GM21737 (cell line): ENCODE measurements around the gene FHAD1.
"Not testable (repeated sequence)": the region's sequence is repeated elsewhere in the genome, so short reads cannot be mapped to it uniquely, and the experiment has no call there.

Experiments
- ATAC-seq: cut with Tn5 transposase; IDR thresholded peaks from one replicate; pipeline ENCODE4 v1.9.1; 2021; ENCODE audit warnings: mild to moderate bottlenecking, moderate library complexity; ENCODE audit not compliant: unreplicated experiment

The FHAD1 gene

DNA sequence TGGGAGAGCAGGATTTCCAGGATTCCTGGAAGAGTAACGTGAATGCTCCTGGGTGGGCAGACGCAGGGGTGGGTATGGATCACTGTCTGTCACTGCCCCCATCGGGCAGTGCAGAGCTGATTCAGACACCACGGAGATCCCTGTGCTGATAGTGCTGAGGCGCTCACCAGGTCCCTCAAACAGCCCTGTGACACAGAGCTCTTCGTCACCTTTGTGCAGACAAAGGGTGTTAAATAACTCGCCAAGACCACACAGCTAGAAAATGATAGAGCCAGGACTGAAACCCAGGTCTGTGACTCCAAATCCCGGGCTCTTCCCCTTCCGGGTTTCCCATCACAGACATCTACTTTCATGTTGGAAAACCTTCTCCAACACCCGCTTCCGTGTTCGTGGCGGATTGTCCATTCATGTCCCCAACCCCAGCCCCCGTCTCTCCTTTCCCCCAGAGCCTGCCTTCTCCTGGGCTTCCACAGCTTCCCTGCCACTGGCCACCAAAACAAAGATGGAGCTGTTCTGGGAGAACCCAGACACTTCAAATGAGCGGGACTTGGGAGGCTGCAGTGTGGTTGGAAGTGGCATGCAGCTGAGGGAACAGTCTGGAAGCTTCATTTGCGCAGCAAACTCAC is 165.3 kb downstream of the FHAD1 start:
- ATAC-seq = no peak

GRCh38 chr1:15412843-15413242 is 165.8 kb downstream of the FHAD1 start:
- no peak for ATAC-seq

DNA sequence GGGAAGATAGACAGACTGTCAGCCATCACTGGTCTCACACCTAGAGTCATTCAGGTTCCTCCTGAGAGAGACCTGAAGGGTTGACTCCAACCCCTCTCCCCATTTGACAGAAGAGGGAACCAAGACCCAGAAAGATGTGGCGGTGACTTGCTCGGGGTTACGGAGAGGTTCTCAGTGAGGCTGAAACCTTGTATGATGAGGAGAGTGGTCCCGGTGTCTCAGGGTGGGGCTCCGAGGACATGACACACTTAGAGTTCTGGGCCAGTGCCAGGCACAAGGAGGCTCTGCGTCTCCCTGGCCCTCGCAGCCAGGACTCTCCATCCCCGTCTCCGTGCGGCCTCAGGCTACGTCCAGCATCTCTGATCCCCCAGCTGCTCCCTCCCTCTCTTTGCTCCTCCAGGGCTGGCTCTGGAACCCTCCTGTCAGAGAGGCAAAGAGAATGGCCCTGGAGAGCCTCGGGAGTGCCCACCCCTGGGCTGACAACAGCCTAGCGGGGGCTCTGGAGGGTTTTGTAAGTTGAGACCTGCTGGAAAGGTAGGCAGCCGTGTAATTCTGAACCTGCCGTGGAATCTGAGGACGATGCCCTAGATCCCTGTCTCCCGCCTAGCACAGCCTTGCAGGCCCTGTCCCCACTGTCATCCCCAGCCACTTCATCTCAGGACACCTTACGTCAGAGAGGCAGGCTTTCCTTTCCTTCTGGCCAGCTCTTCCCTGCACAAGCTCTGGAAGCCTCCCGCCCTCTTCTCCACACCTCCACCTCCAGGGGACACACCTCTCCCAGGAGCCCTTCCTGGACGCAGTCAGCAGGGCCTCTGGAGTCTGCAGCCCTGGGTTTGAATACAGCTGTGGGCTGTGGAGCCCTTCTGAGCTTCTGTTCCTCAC is 166.8 kb downstream of the FHAD1 start:
- ATAC-seq = no peak

DNA sequence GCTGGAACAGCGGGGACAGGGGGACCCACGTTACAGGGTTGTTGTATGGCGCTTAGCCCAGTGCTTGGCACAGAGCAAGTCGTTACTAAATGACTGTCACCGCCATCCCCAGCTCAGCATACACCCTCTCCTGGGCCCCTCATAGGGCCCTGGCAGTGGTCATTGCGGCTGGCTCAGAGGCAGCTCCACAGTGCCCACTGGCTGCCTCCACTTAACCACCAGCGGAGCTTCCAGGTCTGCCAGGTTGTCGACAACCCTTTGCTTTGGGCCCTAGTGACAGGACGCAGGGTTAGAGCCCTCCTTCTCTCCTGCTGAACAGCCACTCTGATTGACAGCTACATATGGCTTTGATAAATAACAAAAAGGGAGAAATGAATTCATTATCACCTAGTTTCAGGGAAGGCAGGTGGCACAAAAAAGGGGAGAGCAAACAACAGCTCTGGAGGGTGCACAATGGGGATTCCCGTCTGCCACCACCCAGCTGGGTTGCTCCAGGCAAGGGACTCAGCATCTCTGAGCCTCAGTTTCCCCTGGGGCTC is 167.5 kb downstream of the FHAD1 start:
- ATAC-seq = no peak

DNA sequence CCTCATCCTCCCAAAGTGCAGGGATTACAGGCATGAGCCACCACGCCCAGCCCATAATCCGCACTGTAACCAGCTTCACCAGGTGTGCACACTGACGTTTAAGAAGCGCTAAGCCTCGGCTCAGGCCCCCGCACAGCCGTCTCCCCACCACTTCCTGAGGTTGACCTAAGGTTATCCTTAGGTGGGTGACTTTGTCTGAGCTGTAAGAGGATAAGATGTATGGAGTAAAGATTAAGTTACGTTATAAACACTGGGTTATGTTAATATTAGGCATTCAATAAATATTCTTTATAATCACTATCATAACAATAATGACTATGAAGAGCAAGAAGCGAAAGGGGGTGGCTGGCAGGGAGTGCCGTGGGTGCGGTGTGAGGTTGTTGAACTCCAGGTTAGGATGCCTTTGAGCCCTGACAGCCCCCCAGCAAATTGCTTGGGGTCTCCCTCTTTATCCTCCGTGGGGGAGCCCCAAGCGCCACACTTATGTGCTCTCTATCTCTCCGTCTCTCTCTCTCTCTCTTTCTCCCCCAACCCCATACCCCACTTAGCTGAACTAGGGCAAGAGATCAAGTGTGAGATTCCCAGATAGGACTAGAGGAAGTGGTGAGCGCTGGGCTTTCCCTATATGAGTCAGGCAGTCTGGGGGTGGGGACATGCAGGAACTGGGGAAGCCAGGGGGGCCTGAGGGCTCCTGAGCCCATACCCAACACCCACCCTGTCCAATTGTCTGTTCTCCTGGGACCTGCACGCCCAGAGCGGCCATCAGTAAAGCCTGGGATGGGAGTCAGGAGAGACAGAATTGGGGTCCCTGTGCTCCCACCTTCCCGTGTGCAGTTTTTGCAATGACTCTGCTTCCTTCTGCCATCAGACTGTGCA is 170.3 kb downstream of the FHAD1 start:
- peak; percentile 34 for ATAC-seq

GRCh38 chr1:15418806-15419515 is 171.9 kb downstream of the FHAD1 start:
- ATAC-seq = no peak

GRCh38 chr1:15420853-15421465 is 173.9 kb downstream of the FHAD1 start:
- ATAC-seq = no peak

DNA sequence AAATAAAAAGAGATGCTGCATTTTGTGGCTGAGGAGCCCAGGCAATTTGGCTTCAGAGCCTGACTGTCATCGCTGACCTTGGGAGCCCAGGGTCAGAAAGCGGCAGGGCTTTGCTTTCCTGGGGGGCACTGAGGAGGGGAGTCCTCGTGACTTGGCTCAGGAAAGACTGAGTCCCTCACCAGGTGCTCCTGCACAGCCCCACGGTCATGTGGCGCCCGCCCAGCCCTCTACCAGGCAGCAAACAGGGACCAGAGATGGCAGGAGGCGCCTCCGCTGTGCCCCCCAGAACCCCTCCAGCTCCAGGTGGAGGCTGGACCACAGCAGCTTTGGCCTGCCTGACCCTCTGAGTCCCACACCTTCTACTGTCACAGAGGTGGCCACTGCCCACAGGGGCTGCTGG is 175.8 kb downstream of the FHAD1 start:
- no peak for ATAC-seq

DNA sequence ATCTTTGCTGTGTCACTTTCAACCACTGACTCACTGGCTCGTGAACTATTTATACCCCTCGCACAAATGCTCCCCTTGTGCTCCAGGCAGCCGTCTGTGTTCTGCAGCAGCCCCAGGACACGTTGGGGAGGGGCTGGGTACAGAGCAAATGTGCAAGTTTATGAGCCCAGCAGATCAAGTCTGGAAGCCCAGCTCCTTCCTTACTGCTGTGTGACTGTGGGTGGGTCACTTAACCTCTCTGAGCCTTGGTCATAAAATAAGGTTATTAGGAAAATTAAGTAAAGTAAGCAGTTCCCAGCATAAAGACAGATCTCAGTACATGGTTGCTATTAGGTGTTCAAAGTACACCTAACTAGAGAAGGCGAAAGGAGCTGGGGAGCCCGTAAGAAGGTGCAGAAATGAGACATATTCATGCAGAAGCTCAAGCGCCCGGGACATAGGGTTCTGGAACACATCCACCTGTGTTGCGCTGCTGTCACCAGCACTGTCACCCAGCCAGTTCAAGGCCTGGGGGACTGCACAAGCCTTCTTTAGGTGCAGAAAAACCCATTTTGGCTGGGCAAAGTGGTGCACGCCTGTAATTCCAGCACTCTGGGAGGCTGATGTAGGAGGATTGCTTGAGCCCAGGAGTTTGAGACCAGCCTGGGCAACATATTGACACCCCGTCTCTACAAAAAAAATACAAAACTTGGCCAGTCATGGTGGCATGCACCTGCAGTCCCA is 176.5 kb downstream of the FHAD1 start:
- ATAC-seq = no peak

DNA sequence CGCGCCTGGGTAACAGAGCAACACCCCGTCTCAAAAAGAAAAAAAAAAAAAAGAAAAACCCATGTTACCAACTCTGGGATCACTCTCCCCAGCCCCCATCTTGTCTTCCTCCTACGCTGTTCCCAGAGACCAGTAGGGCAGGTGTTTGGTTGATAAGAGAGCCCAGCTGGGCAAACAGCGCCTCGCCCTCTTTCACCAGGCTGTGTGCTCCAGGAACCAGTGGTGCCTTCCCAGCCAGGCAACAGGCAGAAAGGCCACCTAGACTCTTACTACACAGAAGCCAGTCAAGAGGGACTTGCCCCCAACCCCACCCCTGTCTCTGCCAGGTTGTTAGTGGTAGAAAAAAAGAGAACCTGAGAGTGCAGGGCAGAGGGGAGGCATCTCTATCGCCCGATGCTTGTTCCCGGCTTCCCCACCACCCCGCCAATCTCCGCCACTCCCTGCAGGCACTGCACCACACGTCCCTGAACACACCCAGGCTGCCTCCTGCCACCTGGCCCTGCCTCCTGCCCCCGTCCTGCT is 177.2 kb downstream of the FHAD1 start:
- no peak for ATAC-seq

DNA sequence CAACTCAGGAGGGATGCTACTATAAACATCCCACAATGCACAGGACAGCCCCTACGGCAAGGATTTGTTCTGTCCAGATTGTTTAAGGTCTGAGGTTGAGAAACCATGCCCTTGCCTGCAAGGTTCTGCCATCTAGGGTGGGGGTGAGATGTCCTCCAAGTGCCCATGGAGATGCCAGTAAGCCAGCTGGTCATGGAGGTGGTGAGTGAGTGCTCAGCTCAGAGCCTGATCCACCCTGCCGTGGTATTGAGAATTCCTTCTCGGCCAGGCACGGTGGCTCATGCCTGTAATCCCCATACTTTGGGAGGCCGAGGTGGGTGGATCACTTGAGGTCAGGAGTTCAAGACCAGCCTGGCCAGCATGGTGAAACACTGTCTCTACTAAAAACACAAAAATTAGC is 178.0 kb downstream of the FHAD1 start:
- no peak for ATAC-seq

DNA sequence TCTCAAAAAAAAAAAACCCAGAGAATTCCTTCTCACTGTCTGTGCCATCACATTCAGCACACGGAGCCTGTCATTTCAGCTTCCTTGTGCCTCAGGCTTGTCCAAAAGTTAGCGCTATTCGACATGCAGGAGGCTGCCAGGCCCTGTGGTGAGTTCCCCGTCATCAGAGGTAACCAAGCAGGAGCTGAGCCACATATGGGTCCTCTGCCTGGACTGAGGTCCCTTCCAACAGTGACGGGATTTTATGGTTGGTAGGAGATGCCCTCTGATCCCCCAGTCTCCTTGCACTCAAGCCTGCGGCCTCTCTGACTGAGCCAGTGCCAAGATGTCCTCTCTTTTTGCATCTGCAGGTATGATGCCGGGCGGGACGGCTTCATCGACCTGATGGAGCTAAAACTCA is 178.5 kb downstream of the FHAD1 start:
- ATAC-seq = no peak

DNA sequence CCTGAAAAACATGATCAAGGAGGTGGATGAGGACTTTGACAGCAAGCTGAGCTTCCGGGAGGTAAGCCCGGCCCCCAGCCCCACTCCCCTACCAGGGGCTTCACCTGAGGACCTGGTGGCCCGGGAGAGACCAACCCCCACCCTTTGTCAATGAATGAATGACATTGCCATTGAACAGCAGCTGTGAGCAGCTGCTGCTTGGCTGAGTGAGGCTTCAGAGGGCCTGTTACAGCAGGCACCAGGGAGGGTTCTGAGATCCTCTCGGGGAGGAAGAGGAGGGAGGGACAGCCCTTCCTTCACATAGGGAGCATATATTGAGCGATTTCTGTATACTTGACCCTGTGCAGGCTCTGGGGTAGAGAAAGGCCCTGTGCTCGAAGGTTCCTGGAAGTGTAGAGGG is 178.9 kb downstream of the FHAD1 start:
- ATAC-seq = no peak

DNA sequence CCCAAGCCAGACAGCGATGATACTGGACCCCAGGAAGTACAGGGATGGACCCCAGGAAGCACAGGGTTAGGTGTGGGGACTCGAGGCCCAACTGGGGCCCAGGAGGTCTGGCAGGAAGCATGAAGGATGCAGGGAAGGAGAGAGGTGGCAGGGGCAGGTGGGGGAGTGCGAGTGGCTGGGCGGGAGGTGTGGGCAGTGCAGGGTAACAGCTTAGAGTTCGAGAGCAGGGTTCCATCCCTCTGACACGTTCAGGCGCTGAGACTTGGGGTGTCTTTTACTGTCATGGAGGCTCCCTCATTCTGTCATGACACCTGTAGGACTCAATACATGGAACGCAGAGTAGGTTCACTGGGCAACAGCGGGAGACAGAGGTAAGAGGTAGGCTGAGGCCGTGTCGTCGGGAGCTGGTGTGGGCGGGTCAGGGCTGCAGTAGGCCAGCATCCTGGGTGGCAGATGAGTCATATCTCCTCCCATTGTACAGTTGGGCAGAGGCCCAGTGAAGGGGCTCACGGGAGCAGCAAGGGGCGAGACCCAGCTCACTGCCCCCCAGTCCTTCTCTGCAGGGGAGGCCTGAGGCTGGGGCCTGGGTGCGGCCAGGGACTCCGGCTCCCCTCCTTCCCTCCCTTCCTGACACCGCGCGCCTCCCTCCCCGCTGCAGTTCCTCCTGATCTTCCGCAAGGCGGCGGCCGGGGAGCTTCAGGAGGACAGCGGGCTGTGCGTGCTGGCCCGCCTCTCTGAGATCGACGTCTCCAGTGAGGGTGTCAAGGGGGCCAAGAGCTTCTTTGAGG is 179.7 kb downstream of the FHAD1 start:
- ATAC-seq = no peak

- no peak for ATAC-seq
Observed at GRCh38 chr1:15427280-15427666, 180.2 kb downstream of the FHAD1 start.

- not testable (repeated sequence) for ATAC-seq
Observed at GRCh38 chr1:15428252-15428651, 181.2 kb downstream of the FHAD1 start.

GRCh38 chr1:15428815-15429435 is 181.9 kb downstream of the FHAD1 start:
- no peak for ATAC-seq

- no peak for ATAC-seq
Observed at GRCh38 chr1:15429701-15430149, 182.7 kb downstream of the FHAD1 start.
